Parathyroid adenoma (tissue), 2 donors: Measurements from ENCODE around the gene VPS35L.

Source experiments
- H2AFZ ChIP-seq: fragments of 300-600 bp; sonication (generic); one replicate; pipeline ENCODE4 v1.7.0; 2017; ENCODE audit warnings: antibody characterized with exemption, mild to moderate bottlenecking
- H3K27ac ChIP-seq: fragments of 300-600 bp; sonication (generic); one replicate; pipeline ENCODE4 v1.7.0; 2017
- H3K27me3 ChIP-seq: fragments of 300-600 bp; sonication (generic); one replicate; pipeline ENCODE4 v1.7.0; 2017; ENCODE audit warnings: low read length; ENCODE audit not compliant: control insufficient read depth, insufficient read depth
- H3K36me3 ChIP-seq: fragments of 300-600 bp; sonication (generic); one replicate; pipeline ENCODE4 v1.7.0; 2017; ENCODE audit warnings: low read length; ENCODE audit not compliant: control insufficient read depth, insufficient read depth
- H3K4me1 ChIP-seq: fragments of 300-600 bp; sonication (generic); one replicate; pipeline ENCODE4 v1.7.0; 2017; ENCODE audit warnings: control low read depth
- H3K4me2 ChIP-seq: fragments of 300-600 bp; sonication (generic); one replicate; pipeline ENCODE4 v1.7.0; 2017; ENCODE audit warnings: low read length
- H3K4me3 ChIP-seq: fragments of 300-600 bp; sonication (generic); one replicate; pipeline ENCODE4 v1.7.0; 2017; ENCODE audit warnings: low read depth, low read length
- H3K79me2 ChIP-seq: fragments of 300-600 bp; sonication (generic); one replicate; pipeline ENCODE4 v1.7.0; 2017; ENCODE audit warnings: control low read depth
- H3K9ac ChIP-seq: fragments of 300-600 bp; sonication (generic); one replicate; pipeline ENCODE4 v1.7.0; 2017; ENCODE audit warnings: mild to moderate bottlenecking
- H3K9me3 ChIP-seq: fragments of 300-600 bp; sonication (generic); one replicate; pipeline ENCODE4 v1.7.0; 2017; ENCODE audit warnings: low read length; ENCODE audit not compliant: control insufficient read depth
- CTCF ChIP-seq: fragments of 300-600 bp; sonication (generic); IDR thresholded peaks from one replicate; pipeline ENCODE4 v1.7.0; 2017; ENCODE audit warnings: antibody characterized with exemption, mild to moderate bottlenecking
- donor health status: primary hyperparathyroidism.

Gene VPS35L

GRCh38 chr16:19595043-19595767, 39.7 kb downstream of the VPS35L start:
- Histone ChIP-seq H3K79me2 (no peaks in the 10 kb centered on the region), H3K9me3 (no peaks in the 10 kb centered on the region), H3K4me3 (no peak overlapping the region), H3K27me3 (no peaks in the 10 kb centered on the region), H3K27ac (peak overlapping the region; percentile 24), H3K4me1 (peaks cover 11% of the 10 kb centered on the region), H3K4me2 (no peak overlapping the region), H3K9ac (no peak overlapping the region), H3K36me3 (no peaks in the 10 kb centered on the region), H2AFZ (peak overlapping the region; percentile 43)
- TF ChIP-seq CTCF, result no peak

GRCh38 chr16:19598805-19599510, 43.5 kb downstream of the VPS35L start:
- Histone ChIP-seq H3K4me3 (no peak overlapping the region), H3K36me3 (no peaks in the 10 kb centered on the region), H3K4me2 (no peak overlapping the region), H2AFZ (no peak overlapping the region), H3K4me1 (peaks cover 11% of the 10 kb centered on the region), H3K27ac (no peak overlapping the region), H3K9ac (no peak overlapping the region), H3K79me2 (peaks cover 2% of the 10 kb centered on the region), H3K9me3 (no peaks in the 10 kb centered on the region), H3K27me3 (no peaks in the 10 kb centered on the region)
- TF ChIP-seq CTCF, result no peak

GRCh38 chr16:19599968-19600716, 44.6 kb downstream of the VPS35L start:
- no peak overlapping the region for H3K9ac ChIP-seq
- no peak for TF ChIP-seq CTCF
- H3K4me2 ChIP-seq, result no peak overlapping the region
- H3K4me1 ChIP-seq, result peaks cover 15% of the 10 kb centered on the region
- no peak overlapping the region for H3K27ac ChIP-seq
- peaks cover 2% of the 10 kb centered on the region for H3K79me2 ChIP-seq
- H3K27me3 ChIP-seq, result no peaks in the 10 kb centered on the region
- no peaks in the 10 kb centered on the region for H3K36me3 ChIP-seq
- no peaks in the 10 kb centered on the region for H3K9me3 ChIP-seq
- H3K4me3 ChIP-seq, result no peak overlapping the region
- no peak overlapping the region for H2AFZ ChIP-seq

- Histone ChIP-seq H3K9me3 (no peaks in the 10 kb centered on the region), H3K9ac (no peak overlapping the region), H3K4me2 (no peak overlapping the region), H3K27ac (no peak overlapping the region), H3K27me3 (no peaks in the 10 kb centered on the region), H3K4me1 (peaks cover 19% of the 10 kb centered on the region), H3K79me2 (peaks cover 2% of the 10 kb centered on the region), H3K36me3 (no peaks in the 10 kb centered on the region), H3K4me3 (no peak overlapping the region), H2AFZ (no peak overlapping the region)
- TF ChIP-seq CTCF, result peak; percentile 84
These were observed 45.8 kb downstream of the VPS35L start for GRCh38 chr16:19601083-19601976.
